Small intestine (tissue), 7 donors: ENCODE measurements around the gene TTC33. TPM values are rescaled to one million over a fixed set of nuclear protein-coding genes. Genes with fewer than 3 reads are reported as not detected.
"Not testable (repeated sequence)": the region's sequence is repeated elsewhere in the genome, so short reads cannot be mapped to it uniquely, and the experiment has no call there.

Source experiments
- DNase-seq, 2 donors: peaks; one replicate each; pipeline versions ENCODE4 v3.0.0 to v3.0.0-alpha.2; 2013
- FAIRE-seq: peaks from 2 replicates; lab custom pipeline; 2012; peaks lifted over from hg19 to GRCh38; lab: Jason Lieb, UNC
- H3K27ac ChIP-seq, 3 donors: one replicate each; pipeline ENCODE4 v1.5.1; 2013; ENCODE audit warnings: low read length in 2 of 3, mild to moderate bottlenecking in 2 of 3, control low read depth in 1 of 3, inconsistent platforms in 1 of 3, low read depth in 1 of 3, moderate library complexity in 1 of 3
- H3K27me3 ChIP-seq, 3 donors: one replicate each; pipeline ENCODE4 v1.6.1; 2013; ENCODE audit warnings: low read length in 3 of 3, inconsistent platforms in 1 of 3; ENCODE audit not compliant: control insufficient read depth in 3 of 3, insufficient read depth in 3 of 3
- H3K36me3 ChIP-seq, 3 donors: one replicate each; pipeline ENCODE4 v1.6.1; 2013; ENCODE audit warnings: low read length in 3 of 3, inconsistent platforms in 1 of 3, low read depth in 1 of 3, mild to moderate bottlenecking in 1 of 3, moderate library complexity in 1 of 3; ENCODE audit not compliant: control insufficient read depth in 3 of 3, insufficient read depth in 2 of 3
- H3K4me1 ChIP-seq, 3 donors: one replicate each; pipeline ENCODE4 v1.6.1; 2013; ENCODE audit warnings: low read length in 2 of 3, inconsistent platforms in 1 of 3, low read depth in 1 of 3, mild to moderate bottlenecking in 1 of 3, moderate library complexity in 1 of 3; ENCODE audit not compliant: control insufficient read depth in 3 of 3, insufficient read depth in 2 of 3
- H3K4me3 ChIP-seq, 3 donors: one replicate each; pipeline ENCODE4 v1.5.1; 2013; ENCODE audit warnings: low read length in 3 of 3, control low read depth in 1 of 3, inconsistent platforms in 1 of 3, low read depth in 1 of 3, mild to moderate bottlenecking in 1 of 3, moderate library complexity in 1 of 3
- H3K9me3 ChIP-seq, 2 donors: one replicate each; pipeline ENCODE4 v1.6.1; 2013; ENCODE audit warnings: low read depth in 1 of 2, low read length in 1 of 2; ENCODE audit not compliant: control insufficient read depth in 2 of 2, insufficient read depth in 1 of 2
- WGBS, 3 donors: extraction: QIAGEN DNeasy Blood & Tissue Kit; methylation state at CpG; one replicate each; pipeline ENCODE4 v1.1.7; 2013; 5-methylcytosine and 5-hydroxymethylcytosine counted together
- polyA plus RNA-seq, 4 donors: library from polyadenylated mRNA; stranded (reverse) in 3 of 4; unstranded in 1 of 4; fragments of 200-250 nt in 3 of 4; fragments of 120-200 nt in 1 of 4; gene quantifications; one replicate each; pipeline versions ENCODE4 v1.2.1 to v1.2.3, GENCODE V29; 2013
- donor health status: healthy with polysubstance abuse.
- donor health status: control.
- donor health status: control.
- donor health status: Bipolar disorder and iron deficiency.
- donor health status: healthy.

The TTC33 gene
- polyA plus RNA-seq, 4 donors: 8.0 to 18.1 (median 8.9) TPM

- FAIRE-seq (no peak), DNase-seq (no peak)
- peaks cover 4 to 27% (median 9%) of the 10 kb centered on the region in 3 donors for H3K4me1 ChIP-seq
- H3K27ac ChIP-seq: peak overlapping the region in 1 of 3 donors; percentile 80
- H3K4me3 ChIP-seq: no peak overlapping the region
- H3K36me3 ChIP-seq: peaks cover 0 to 7% (median 0%) of the 10 kb centered on the region in 3 donors
- 62 to 81% (median 77%) methylated on average over 2 of the region's 2 CpGs for WGBS, 3 donors
- no peaks in the 10 kb centered on the region for H3K27me3 ChIP-seq
- H3K9me3 ChIP-seq: no peaks in the 10 kb centered on the region
Measured at GRCh38 chr5:40733434-40733833, 22.3 kb downstream of the TTC33 start.

- H3K36me3 ChIP-seq: peaks cover 3 to 18% (median 5%) of the 10 kb centered on the region in 3 donors
- WGBS, 3 donors: 94 to 96% (median 94%) methylated on average over 30 to 37 of the region's 37 CpGs
- FAIRE-seq, DNase-seq, H3K27me3 ChIP-seq, H3K27ac ChIP-seq, H3K4me3 ChIP-seq, H3K4me1 ChIP-seq: not testable (repeated sequence)
- peaks cover 2 to 14% of the 10 kb centered on the region in 2 donors for H3K9me3 ChIP-seq
Measured at GRCh38 chr5:40722497-40722911, 33.3 kb downstream of the TTC33 start.

- FAIRE-seq: no peak
- peak; percentile 14 to 64 for DNase-seq
- peak overlapping the region in 1 of 3 donors; percentile 16 for H3K27ac ChIP-seq
- no peaks in the 10 kb centered on the region for H3K27me3 ChIP-seq
- H3K4me3 ChIP-seq: no peak overlapping the region
- peaks cover 2 to 14% of the 10 kb centered on the region in 2 donors for H3K9me3 ChIP-seq
- H3K36me3 ChIP-seq: peaks cover 5 to 17% (median 7%) of the 10 kb centered on the region in 3 donors
- H3K4me1 ChIP-seq: peaks cover 0 to 8% (median 3%) of the 10 kb centered on the region in 3 donors
Measured at GRCh38 chr5:40720069-40720468, 35.7 kb downstream of the TTC33 start.

DNA sequence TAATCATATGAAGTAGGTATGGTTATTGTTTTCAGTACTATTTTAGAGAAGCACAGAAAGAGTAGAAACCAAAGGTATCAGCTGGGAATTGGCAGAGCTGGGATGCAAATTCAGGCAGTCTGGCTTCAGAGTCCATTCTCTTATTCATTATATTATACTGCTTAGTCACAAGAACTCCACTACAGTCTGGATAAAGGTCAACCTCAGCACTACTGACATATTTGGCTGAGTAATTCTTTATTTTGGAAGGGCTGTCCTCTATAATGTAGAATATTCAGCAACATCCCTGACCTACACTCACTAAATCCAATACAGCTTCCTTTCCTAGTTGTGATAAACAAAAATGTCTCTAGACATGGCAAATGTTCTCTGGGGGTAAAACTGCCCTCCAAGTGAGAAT lies 38.5 kb downstream of the TTC33 start:
- DNase-seq (peak; percentile 61 to 66), FAIRE-seq (no peak)
- Histone ChIP-seq H3K4me1 (peaks cover 0 to 12% (median 3%) of the 10 kb centered on the region in 3 donors), H3K9me3 (peaks cover 0 to 12% of the 10 kb centered on the region in 2 donors), H3K27me3 (no peaks in the 10 kb centered on the region), H3K27ac (peak overlapping the region in 1 of 3 donors; percentile 5), H3K36me3 (peaks cover 5 to 11% (median 7%) of the 10 kb centered on the region in 3 donors), H3K4me3 (no peak overlapping the region)

DNA sequence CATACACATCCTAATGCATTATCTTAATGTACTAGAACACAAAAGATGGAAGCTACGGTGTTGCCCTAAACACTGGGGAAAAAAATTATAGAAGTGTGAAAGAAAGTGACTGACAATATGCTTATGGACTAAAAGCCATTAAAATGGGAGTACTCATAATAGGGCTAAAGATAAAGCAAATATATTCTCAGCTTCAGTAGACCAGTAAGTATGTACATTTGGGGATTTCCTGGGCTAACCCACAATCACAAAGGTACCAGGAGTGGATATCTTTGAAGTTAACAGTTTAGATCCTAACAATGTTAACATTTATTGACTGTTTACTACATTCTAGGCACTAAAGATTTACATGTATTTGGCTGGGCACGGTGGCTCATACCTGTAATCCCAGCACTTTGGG lies 39.2 kb downstream of the TTC33 start:
- FAIRE-seq (no peak), DNase-seq (no peak)
- Histone ChIP-seq H3K9me3 (peaks cover 0 to 7% of the 10 kb centered on the region in 2 donors), H3K36me3 (peaks cover 5 to 8% (median 8%) of the 10 kb centered on the region in 3 donors), H3K4me1 (peaks cover 0 to 12% (median 3%) of the 10 kb centered on the region in 3 donors), H3K4me3 (no peak overlapping the region), H3K27ac (no peak overlapping the region), H3K27me3 (no peaks in the 10 kb centered on the region)
- WGBS, 3 donors: 65 to 80% (median 75%) methylated on average over 2 of the region's 2 CpGs

- WGBS, 3 donors: 18 to 44% (median 28%) methylated on average over 2 of the region's 2 CpGs
- FAIRE-seq (no peak), DNase-seq (no peak)
- peaks cover 0 to 11% (median 3%) of the 10 kb centered on the region in 3 donors for H3K4me1 ChIP-seq
- peak overlapping the region in 1 of 3 donors; percentile 20 for H3K27ac ChIP-seq
- no peak overlapping the region for H3K4me3 ChIP-seq
- H3K9me3 ChIP-seq: peaks cover 0 to 5% of the 10 kb centered on the region in 2 donors
- H3K36me3 ChIP-seq: peaks cover 4 to 8% (median 7%) of the 10 kb centered on the region in 3 donors
- no peaks in the 10 kb centered on the region for H3K27me3 ChIP-seq
Measured at GRCh38 chr5:40716000-40716399, 39.8 kb downstream of the TTC33 start.

DNA sequence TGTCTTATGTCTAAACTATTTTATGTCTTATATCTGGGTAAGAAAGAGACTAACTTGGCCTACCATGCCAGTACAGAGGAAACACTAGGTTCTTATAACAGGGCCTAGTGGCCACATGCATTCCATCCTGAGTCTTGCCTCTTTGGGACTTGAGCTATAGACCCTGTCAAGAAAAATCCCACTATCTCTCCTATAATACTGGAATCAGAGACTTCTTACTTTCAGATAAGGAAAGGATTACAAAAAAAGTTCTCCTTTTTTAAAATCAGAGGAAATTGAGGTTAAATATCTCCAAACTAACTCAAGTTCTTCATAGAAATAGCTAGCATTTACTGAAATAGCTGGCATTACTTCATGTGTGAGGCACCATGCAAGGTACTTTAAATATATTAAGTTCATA lies 41.8 kb downstream of the TTC33 start:
- peaks cover 0 to 3% of the 10 kb centered on the region in 2 donors for H3K9me3 ChIP-seq
- H3K27ac ChIP-seq: no peak overlapping the region
- H3K36me3 ChIP-seq: peaks cover 2 to 8% (median 5%) of the 10 kb centered on the region in 3 donors
- H3K27me3 ChIP-seq: no peaks in the 10 kb centered on the region
- H3K4me1 ChIP-seq: peaks cover 0 to 4% (median 3%) of the 10 kb centered on the region in 3 donors
- DNase-seq (no peak), FAIRE-seq (no peak)
- no peak overlapping the region for H3K4me3 ChIP-seq

GRCh38 chr5:40710575-40710974 lies 45.2 kb downstream of the TTC33 start:
- FAIRE-seq, H3K27ac ChIP-seq, H3K36me3 ChIP-seq, H3K4me3 ChIP-seq, DNase-seq, H3K27me3 ChIP-seq, H3K4me1 ChIP-seq, H3K9me3 ChIP-seq: not testable (repeated sequence)

- H3K9me3 ChIP-seq, H3K36me3 ChIP-seq, H3K27ac ChIP-seq, H3K4me1 ChIP-seq, FAIRE-seq, H3K4me3 ChIP-seq, H3K27me3 ChIP-seq, DNase-seq: not testable (repeated sequence)
- WGBS, 3 donors: 95 to 100% (median 97%) methylated on average over 1 of the region's 1 CpG
Measured at GRCh38 chr5:40705484-40705883, 50.3 kb downstream of the TTC33 start.
